HG02981 (cell line): Measurements from ENCODE around the gene ANAPC1.
"Not testable (repeated sequence)": the region's sequence is repeated elsewhere in the genome, so short reads cannot be mapped to it uniquely, and the experiment has no call there.

ENCODE experiments used
- ATAC-seq: cut with Tn5 transposase; IDR thresholded peaks from one replicate; pipeline ENCODE4 v1.9.1; 2021; ENCODE audit warnings: mild to moderate bottlenecking, moderate library complexity; ENCODE audit not compliant: unreplicated experiment

ANAPC1 gene

GRCh38 chr2:111904726-111905474, 20.9 kb upstream of the ANAPC1 start:
- no peak for ATAC-seq

GRCh38 chr2:111903930-111904439, 20.0 kb upstream of the ANAPC1 start:
- no peak for ATAC-seq

DNA sequence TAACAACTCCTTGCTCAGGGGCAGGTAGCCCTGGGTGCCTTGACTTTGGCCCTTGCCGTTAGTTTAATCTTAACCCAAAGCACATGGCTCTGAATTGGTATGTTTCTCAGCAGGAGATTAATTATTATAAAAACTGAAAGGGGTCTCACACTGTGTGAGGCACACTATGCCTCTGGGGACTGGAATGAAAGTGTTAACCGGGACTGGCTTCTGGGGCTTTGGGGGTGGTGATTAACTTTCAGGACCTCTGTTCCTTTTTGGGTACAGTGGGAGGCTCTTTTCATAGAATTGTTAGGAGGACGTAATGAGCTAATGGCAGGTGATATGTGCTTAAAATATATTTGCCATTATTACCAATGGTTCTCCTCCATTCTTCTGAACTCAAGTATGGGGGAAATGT, 19.5 kb upstream of the ANAPC1 start:
- ATAC-seq, result no peak

GRCh38 chr2:111900859-111901258, 16.9 kb upstream of the ANAPC1 start:
- ATAC-seq, result no peak

- ATAC-seq, result peak; percentile 8
Observed at GRCh38 chr2:111898703-111899514, 14.9 kb upstream of the ANAPC1 start.

- peak; percentile 54 for ATAC-seq
Observed at GRCh38 chr2:111897924-111898702, 14.1 kb upstream of the ANAPC1 start, which contains the start of gene MERTK. Gene MERTK, plus strand, starts transcription at chr2:111898607. Its CDS starts 129 bp downstream, at chr2:111898736.

GRCh38 chr2:111897630-111897923, 13.6 kb upstream of the ANAPC1 start:
- ATAC-seq, result peak; percentile 22

GRCh38 chr2:111896576-111896975, 12.6 kb upstream of the ANAPC1 start:
- no peak for ATAC-seq

DNA sequence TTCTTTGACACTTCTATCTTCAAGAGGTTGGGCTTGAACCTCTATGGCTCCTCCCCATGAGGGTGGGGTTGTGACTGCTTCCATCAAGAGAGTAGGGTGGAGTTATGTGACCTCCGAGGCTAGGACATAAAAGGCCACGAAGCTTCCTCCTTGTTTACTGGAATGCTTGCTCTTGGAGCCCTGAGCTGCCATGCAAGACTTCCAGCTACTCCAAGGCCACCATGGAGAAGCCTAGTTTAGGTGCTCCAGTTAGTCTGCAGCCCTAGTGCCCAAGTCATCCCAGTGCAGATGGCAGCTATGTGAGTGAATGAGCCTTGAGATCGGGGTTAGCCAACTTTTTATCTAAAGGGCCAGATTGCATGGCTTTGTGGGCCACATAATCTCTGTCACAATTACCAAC, 12.0 kb upstream of the ANAPC1 start:
- no peak for ATAC-seq

DNA sequence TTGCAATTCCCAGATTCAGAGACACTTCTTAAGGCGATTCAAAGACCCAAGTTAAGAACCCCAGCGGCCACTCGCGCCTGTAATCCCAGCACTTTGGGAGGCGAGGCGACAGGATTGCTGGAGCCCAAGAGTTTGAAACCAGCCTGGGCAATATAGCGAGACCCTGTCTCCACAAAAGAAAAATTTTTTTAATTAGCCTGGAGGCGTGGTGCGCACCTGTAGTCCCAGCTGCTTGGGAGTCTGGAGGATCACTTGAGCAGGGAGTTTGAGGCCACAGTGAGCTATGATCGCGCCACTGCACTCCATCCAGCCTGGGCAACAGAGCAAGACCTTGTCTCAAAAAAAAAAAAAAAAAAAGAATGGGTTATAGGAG, 585 bp upstream of the ANAPC1 start:
- no peak for ATAC-seq

DNA sequence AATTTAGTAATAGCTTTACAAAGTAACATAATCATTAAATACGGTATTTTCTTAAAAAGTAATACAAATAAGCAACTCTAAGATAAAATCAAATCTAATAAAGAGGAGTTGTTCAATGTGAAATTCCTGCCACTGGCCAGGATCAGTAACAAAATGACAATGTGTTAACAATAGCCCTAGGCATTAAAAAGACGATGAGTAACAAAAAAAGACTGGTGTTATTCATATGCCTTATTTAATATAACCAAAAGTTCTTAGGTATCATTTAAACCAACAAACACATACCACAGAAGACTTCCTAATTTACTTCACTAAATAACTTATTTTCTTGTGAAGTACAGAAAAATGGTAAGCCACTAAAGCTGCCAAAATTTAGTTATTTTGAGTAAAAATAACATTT, 11.2 kb downstream of the ANAPC1 start:
- ATAC-seq, result not testable (repeated sequence)

DNA sequence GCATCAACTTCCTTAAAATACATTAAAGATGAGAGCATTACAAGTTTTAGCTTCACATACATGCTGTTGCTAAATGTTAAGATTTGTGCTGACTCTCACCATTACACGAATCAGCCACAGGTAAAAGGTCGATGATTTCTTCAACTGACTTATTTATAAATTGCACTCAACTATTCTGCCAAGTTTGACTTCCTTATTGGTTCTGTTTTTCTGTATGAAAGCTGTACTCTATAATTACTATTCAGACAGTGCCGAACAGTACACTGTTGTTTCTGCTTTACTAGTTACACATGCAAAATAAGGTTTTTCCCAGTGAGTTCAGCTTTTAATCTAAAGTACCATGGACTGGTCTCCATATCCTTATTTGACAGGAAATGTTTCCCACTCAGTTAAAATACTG, 18.9 kb downstream of the ANAPC1 start:
- not testable (repeated sequence) for ATAC-seq

DNA sequence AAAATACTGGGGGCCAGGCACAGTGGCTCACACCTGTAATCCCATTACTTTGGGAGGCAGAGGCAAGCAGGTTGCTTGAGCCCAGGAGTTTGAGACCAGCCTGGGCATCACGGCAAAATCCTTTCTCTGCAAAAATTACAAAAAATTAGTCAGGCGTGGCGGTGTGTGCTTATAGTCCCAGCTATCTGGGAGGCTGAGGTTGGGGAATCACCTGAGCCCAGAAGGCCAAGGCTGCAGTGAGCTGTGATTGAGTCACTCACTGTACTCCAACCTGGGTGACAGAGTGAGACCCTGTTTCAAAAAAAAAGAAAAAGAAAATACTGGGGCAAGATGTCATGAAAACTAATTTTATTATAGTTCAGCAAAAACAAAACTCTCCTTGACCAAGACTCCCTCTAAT, 24.0 kb downstream of the ANAPC1 start:
- ATAC-seq, result not testable (repeated sequence)

DNA sequence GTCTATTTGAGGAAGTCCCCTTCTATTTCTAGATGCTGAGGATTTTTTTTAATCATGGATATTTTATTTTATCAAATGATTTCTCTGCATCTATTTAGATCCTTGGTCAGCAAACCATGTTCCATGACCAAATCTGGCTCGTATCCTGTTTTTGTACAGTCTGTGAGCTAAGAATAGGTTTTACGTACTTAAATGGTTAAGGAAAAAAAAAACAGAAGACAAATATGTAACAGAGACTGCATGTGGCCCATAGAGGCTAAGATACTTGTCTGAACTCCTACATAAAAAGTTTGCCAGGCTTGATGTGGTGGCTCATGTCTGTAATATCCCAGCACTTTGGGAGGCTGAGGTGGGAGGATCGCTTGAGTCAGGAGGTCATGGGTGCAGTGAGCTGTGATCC, 31.4 kb downstream of the ANAPC1 start:
- ATAC-seq, result not testable (repeated sequence)

DNA sequence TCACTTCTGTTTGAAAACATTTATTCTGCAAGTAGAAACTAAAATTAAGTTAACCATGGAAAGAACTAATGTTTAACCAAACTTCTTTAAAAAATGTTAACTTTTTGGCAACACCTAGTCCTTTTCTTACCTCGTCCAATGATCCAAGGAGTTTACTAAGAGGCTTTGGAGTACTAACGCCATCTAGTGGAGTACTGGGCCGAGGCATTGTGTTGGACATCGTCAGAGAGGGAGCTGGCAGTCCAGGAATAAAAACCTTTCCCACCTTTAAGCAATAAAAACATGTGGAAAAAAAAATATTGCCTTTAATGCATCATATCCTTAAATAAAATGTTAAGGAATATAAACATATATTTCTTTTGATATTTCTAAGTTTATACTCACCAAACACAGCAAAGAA, 33.3 kb downstream of the ANAPC1 start:
- ATAC-seq, result not testable (repeated sequence)

DNA sequence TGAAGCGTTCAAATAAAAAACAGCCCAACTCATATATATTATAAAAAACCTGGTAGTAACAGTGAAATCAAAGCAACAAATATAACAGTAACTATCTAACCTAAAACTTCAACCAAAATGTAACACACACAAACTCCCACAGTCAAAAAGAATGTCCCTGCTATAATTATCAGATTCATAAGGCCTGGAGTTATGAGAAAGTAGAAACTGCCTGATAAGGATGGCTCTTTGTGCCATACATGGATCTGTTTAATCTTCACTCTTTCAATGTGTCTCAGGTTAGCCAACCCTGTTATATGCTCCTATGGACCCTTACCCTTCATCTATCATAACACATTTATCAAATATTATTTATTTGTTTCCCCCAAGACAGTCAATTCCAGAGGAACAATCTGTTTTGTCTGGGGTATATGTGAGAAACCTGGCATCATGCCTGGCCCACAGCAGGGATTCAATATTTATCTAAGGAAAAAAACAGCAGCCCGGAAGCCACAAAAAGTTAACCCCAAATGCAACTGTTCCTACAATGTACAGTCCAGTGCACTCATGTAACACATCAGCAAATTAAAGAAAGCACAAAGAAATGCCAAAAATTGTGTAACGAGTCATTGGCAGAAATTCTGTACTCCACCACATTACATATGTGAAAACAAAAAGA, 44.2 kb downstream of the ANAPC1 start:
- ATAC-seq, result not testable (repeated sequence)

- not testable (repeated sequence) for ATAC-seq
Observed at GRCh38 chr2:111838992-111839391, 45.0 kb downstream of the ANAPC1 start.

- not testable (repeated sequence) for ATAC-seq
Observed at GRCh38 chr2:111834221-111834620, 49.8 kb downstream of the ANAPC1 start.

DNA sequence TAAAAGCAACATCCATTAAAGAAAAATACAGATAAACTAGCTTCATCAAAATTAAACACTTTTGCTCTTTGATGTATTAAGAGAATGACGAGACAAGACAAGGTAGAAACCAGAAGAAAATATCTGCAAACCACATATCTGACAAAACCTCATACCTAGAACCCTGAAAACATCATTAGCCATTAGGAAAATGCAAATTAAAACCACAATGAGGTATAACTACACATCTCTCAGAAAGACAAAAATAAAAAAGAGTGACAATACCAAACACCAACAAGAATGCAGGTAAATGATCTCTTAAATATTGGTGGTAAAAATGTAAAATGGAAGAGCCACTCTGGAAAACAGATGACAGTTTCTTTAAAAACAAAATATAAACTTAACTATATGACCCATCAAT, 53.5 kb downstream of the ANAPC1 start:
- peak; percentile 79 for ATAC-seq

GRCh38 chr2:111828217-111828766, 55.7 kb downstream of the ANAPC1 start:
- not testable (repeated sequence) for ATAC-seq
